Karpas-422 (cell line): Measurements from ENCODE around the gene NCKAP5L. TPM values are rescaled to one million over a fixed set of nuclear protein-coding genes. Genes with fewer than 3 reads are reported as not detected.
A peak's percentile ranks its signal among the peaks of the same experiment; 100 is the strongest.

Experiments
- DNase-seq: peaks from one replicate; pipeline ENCODE4 v3.0.0-alpha.2; 2015
- H2AFZ ChIP-seq: fragments of 200-600 bp; sonication (generic); 2 replicates; pipeline ENCODE4 v1.6.1; 2014; ENCODE audit warnings: antibody characterized with exemption, low read length, mixed read lengths
- H3K27ac ChIP-seq: fragments of 200-600 bp; sonication (generic); 2 replicates; pipeline ENCODE4 v1.5.1; 2014; ENCODE audit warnings: mild to moderate bottlenecking, low read length, moderate library complexity
- H3K27me3 ChIP-seq: fragments of 200-600 bp; sonication (generic); 2 replicates; pipeline ENCODE4 v1.6.1; 2014; ENCODE audit warnings: low read length, mixed read lengths
- H3K36me3 ChIP-seq: fragments of 200-600 bp; sonication (generic); 2 replicates; pipeline ENCODE4 v1.6.1; 2014; ENCODE audit warnings: low read length, mixed read lengths; ENCODE audit not compliant: insufficient read depth
- H3K4me1 ChIP-seq: fragments of 200-600 bp; sonication (generic); 2 replicates; pipeline ENCODE4 v1.6.1; 2014; ENCODE audit warnings: mild to moderate bottlenecking, low read length, mixed read lengths
- H3K4me2 ChIP-seq: fragments of 200-600 bp; sonication (generic); 2 replicates; pipeline ENCODE4 v1.6.1; 2014; ENCODE audit warnings: low read length, low read depth, mild to moderate bottlenecking; ENCODE audit not compliant: poor library complexity, severe bottlenecking
- H3K4me3 ChIP-seq: fragments of 200-600 bp; sonication (generic); 2 replicates; pipeline ENCODE4 v1.5.1; 2014; ENCODE audit warnings: mild to moderate bottlenecking, antibody characterized with exemption, low read length, mixed read lengths
- H3K79me2 ChIP-seq: fragments of 200-600 bp; sonication (generic); 2 replicates; pipeline ENCODE4 v1.6.1; 2014; ENCODE audit warnings: mild to moderate bottlenecking, low read length, mixed read lengths
- H3K9ac ChIP-seq: fragments of 200-600 bp; sonication (generic); 2 replicates; pipeline ENCODE4 v1.6.0; 2014; ENCODE audit warnings: low read length
- H3K9me2 ChIP-seq: fragments of 200-600 bp; sonication (generic), shearing (Covaris generic); replicated peaks from 2 replicates; pipeline ENCODE4 v1.6.0; 2014; ENCODE audit warnings: mild to moderate bottlenecking, low read length, moderate library complexity; ENCODE audit not compliant: insufficient read depth
- H3K9me3 ChIP-seq: fragments of 300-700, 200-600 bp; sonication (generic); 2 replicates; pipeline ENCODE4 v1.6.1; 2014; ENCODE audit warnings: low read length, mixed read lengths
- H4K20me1 ChIP-seq: fragments of 200-600 bp; sonication (generic); 2 replicates; pipeline ENCODE4 v1.6.1; 2014; ENCODE audit warnings: mild to moderate bottlenecking, antibody characterized with exemption, low read length, low read depth; ENCODE audit not compliant: insufficient read depth
- total RNA-seq: library from RNA; depleted of rRNA; stranded (reverse); fragments of >200 nt; shearing (Covaris generic); gene quantifications from 2 replicates; pipeline ENCODE4 v1.2.3, GENCODE V29; 2014; ENCODE audit warnings: low replicate concordance

The NCKAP5L gene
- total RNA-seq, 1 experiment from 2014 or later = 17.3 TPM

DNA sequence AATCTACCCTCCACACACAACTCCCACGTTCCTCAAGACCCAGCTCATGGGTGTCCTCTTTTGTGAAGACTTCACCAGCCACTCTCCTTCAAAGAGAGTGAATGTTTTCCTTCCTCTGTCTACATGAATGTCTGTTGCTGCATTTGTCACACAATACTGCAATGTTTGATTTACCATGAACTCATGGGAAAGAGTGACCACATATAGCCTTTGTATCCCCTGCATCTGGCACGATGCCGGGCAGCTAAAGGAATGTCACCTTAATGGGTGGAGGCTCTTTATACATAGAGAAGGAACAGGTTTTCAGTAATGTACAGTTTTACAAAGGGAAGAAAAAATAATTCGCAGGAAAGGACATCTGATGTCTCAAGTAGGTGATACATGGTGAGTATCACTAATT lies 26.8 kb upstream of the NCKAP5L start:
- Histone ChIP-seq H3K9ac (no peak overlapping the region), H3K9me2 (no peaks in the 10 kb centered on the region), H3K9me3 (no peaks in the 10 kb centered on the region), H3K4me1 (no peaks in the 10 kb centered on the region), H3K27ac (no peak overlapping the region), H3K27me3 (no peaks in the 10 kb centered on the region), H3K36me3 (no peaks in the 10 kb centered on the region), H3K79me2 (no peaks in the 10 kb centered on the region), H3K4me2 (no peak overlapping the region), H3K4me3 (no peak overlapping the region), H4K20me1 (no peaks in the 10 kb centered on the region), H2AFZ (no peak overlapping the region)
- no peak for DNase-seq

- no peak for DNase-seq
- H3K9me3 ChIP-seq = no peaks in the 10 kb centered on the region
- H3K4me3 ChIP-seq = no peak overlapping the region
- no peaks in the 10 kb centered on the region for H3K36me3 ChIP-seq
- H3K4me2 ChIP-seq = no peak overlapping the region
- no peak overlapping the region for H3K9ac ChIP-seq
- 0 out of 2 replicates have a peak, but pooled peaks cover 2% of the 10 kb centered on the region for H3K4me1 ChIP-seq
- no peaks in the 10 kb centered on the region for H3K27me3 ChIP-seq
- H2AFZ ChIP-seq = no peak overlapping the region
- H3K27ac ChIP-seq = no peak overlapping the region
- H3K9me2 ChIP-seq = no peaks in the 10 kb centered on the region
- no peaks in the 10 kb centered on the region for H4K20me1 ChIP-seq
- H3K79me2 ChIP-seq = no peaks in the 10 kb centered on the region
Observed at GRCh38 chr12:49853671-49854070, 25.5 kb upstream of the NCKAP5L start.

DNA sequence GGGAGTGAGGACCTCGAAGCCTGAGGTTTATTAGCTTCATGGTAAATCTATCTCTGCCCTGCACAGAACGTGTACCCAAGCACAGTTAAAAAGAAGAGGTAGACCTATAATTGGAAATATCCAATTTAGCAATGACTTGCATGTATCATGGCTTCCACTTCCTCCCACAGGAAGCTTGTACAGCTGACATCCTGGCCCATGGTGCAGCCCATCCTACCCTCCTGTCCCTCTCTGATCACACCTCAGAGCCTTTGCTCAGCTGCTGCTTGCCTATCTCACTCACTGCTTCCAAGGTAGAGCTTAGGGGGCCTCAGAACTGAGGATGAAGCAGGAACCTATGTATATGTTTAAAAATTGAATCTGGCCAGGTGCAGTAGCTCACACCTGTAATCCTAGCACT lies 18.9 kb upstream of the NCKAP5L start:
- Histone ChIP-seq H3K9ac (no peak overlapping the region), H2AFZ (no peak overlapping the region), H3K36me3 (no peaks in the 10 kb centered on the region), H3K4me2 (no peak overlapping the region), H3K4me1 (peaks cover 20% of the 10 kb centered on the region), H3K79me2 (no peaks in the 10 kb centered on the region), H3K27ac (no peak overlapping the region), H3K4me3 (no peak overlapping the region), H3K9me2 (no peaks in the 10 kb centered on the region), H3K27me3 (no peaks in the 10 kb centered on the region), H4K20me1 (no peaks in the 10 kb centered on the region), H3K9me3 (no peaks in the 10 kb centered on the region)
- DNase-seq = no peak

DNA sequence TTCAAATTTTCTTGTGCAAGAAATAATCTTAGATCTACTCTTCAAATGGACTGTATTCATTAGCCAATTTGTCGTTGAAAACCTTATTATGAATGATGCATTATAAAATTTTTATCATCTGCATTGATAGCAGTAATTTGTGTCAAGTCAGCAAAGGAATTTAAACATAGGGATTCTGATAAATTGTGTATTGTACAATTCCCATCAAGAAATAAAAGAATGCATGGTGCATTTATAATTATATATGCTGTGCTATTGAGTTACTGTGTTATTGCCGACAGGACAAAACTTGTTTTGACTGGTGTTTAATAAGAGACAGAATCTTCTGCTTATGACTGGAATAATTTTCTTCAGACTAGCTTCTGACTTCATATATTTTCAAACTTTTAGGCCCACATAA lies 17.8 kb upstream of the NCKAP5L start:
- Histone ChIP-seq H2AFZ (no peak overlapping the region), H3K4me3 (no peak overlapping the region), H3K4me1 (peaks cover 31% of the 10 kb centered on the region), H3K79me2 (no peaks in the 10 kb centered on the region), H4K20me1 (no peaks in the 10 kb centered on the region), H3K9me3 (no peaks in the 10 kb centered on the region), H3K4me2 (no peak overlapping the region), H3K27ac (no peak overlapping the region), H3K9ac (no peak overlapping the region), H3K36me3 (no peaks in the 10 kb centered on the region), H3K27me3 (no peaks in the 10 kb centered on the region), H3K9me2 (no peaks in the 10 kb centered on the region)
- no peak for DNase-seq

- Histone ChIP-seq H3K9ac (peak overlapping the region; percentile 95), H3K4me3 (peak overlapping the region; percentile 85), H4K20me1 (no peaks in the 10 kb centered on the region), H3K79me2 (no peaks in the 10 kb centered on the region), H3K4me1 (peaks cover 31% of the 10 kb centered on the region), H3K27ac (no peak overlapping the region; the same call in 1 of the 2 replicates), H3K36me3 (no peaks in the 10 kb centered on the region), H3K4me2 (peak overlapping the region; percentile 89), H3K27me3 (no peaks in the 10 kb centered on the region), H2AFZ (peak overlapping the region; percentile 58; the same call in 1 of the 2 replicates), H3K9me3 (no peaks in the 10 kb centered on the region), H3K9me2 (no peaks in the 10 kb centered on the region)
- DNase-seq = no peak
Observed at GRCh38 chr12:49843876-49844437, 15.7 kb upstream of the NCKAP5L start.

GRCh38 chr12:49843411-49843810 lies 15.2 kb upstream of the NCKAP5L start:
- Histone ChIP-seq H3K9ac (peak overlapping the region; percentile 95), H3K4me2 (peak overlapping the region; percentile 89), H3K79me2 (no peaks in the 10 kb centered on the region), H2AFZ (peak overlapping the region; percentile 58), H3K27me3 (no peaks in the 10 kb centered on the region), H3K36me3 (no peaks in the 10 kb centered on the region), H3K9me3 (no peaks in the 10 kb centered on the region), H4K20me1 (peaks cover 4% of the 10 kb centered on the region; the same call in 1 of the 2 replicates), H3K4me1 (peaks cover 29% of the 10 kb centered on the region), H3K4me3 (peak overlapping the region; percentile 85), H3K9me2 (no peaks in the 10 kb centered on the region), H3K27ac (peak overlapping the region; percentile 8; the same call in 1 of the 2 replicates)
- no peak for DNase-seq

GRCh38 chr12:49842519-49843352 lies 14.5 kb upstream of the NCKAP5L start, which contains the start of gene BCDIN3D:
Gene BCDIN3D (minus strand): TSS chr12:49843106. CDS start chr12:49843087, 19 bp downstream.
- peak within 1 kb of the TSS; percentile 85 for H3K4me3 ChIP-seq
- DNase-seq = peak; percentile 97
- no peaks in the 10 kb centered on the region for H3K36me3 ChIP-seq
- H3K9me3 ChIP-seq = no peaks in the 10 kb centered on the region
- H3K4me2 ChIP-seq = peak within 1 kb of the TSS; percentile 89
- peak within 1 kb of the TSS; percentile 95 for H3K9ac ChIP-seq
- H3K27me3 ChIP-seq = no peaks in the 10 kb centered on the region
- no peaks in the 10 kb centered on the region for H3K9me2 ChIP-seq
- peaks cover 29% of the 10 kb centered on the region for H3K4me1 ChIP-seq
- H2AFZ ChIP-seq = peak within 1 kb of the TSS; percentile 58
- H3K79me2 ChIP-seq = no peaks in the 10 kb centered on the region
- H4K20me1 ChIP-seq = peaks cover 6% of the 10 kb centered on the region; the same call in 1 of the 2 replicates
- H3K27ac ChIP-seq = peak within 1 kb of the TSS; percentile 76

- Histone ChIP-seq H3K9ac (no peak overlapping the region), H2AFZ (no peak overlapping the region), H3K4me2 (no peak overlapping the region), H3K9me2 (no peaks in the 10 kb centered on the region), H3K4me1 (peaks cover 25% of the 10 kb centered on the region), H4K20me1 (peaks cover 6% of the 10 kb centered on the region; the same call in 1 of the 2 replicates), H3K36me3 (no peaks in the 10 kb centered on the region), H3K27ac (no peak overlapping the region), H3K27me3 (no peaks in the 10 kb centered on the region), H3K79me2 (no peaks in the 10 kb centered on the region), H3K9me3 (no peaks in the 10 kb centered on the region), H3K4me3 (no peak overlapping the region)
- DNase-seq = peak; percentile 85
Observed at GRCh38 chr12:49838973-49839633, 10.9 kb upstream of the NCKAP5L start.
